ENCODE results near the gene PDZD7.

Gene PDZD7

GRCh38 chr10:101007099-101007711, 23.7 kb downstream of the PDZD7 start:
- no peak for TF ChIP-seq CTCF (IDR thresholded peaks at IDR 0.05; ENCODE audit: borderline replicate concordance, insufficient read depth, low read depth, low read length)
- no peak overlapping the region for H3K4me3 ChIP-seq (ENCODE audit: low read depth, low read length)

GRCh38 chr10:101006593-101007098, 24.3 kb downstream of the PDZD7 start:
- no peak for TF ChIP-seq CTCF (IDR thresholded peaks at IDR 0.05; ENCODE audit: borderline replicate concordance, insufficient read depth, low read depth, low read length)
- no peak overlapping the region for H3K4me3 ChIP-seq (ENCODE audit: low read depth, low read length)

- no peak for TF ChIP-seq CTCF (IDR thresholded peaks at IDR 0.05; ENCODE audit: borderline replicate concordance, insufficient read depth, low read depth, low read length)
- H3K4me3 ChIP-seq (ENCODE audit: low read depth, low read length) = no peak overlapping the region
Measured at GRCh38 chr10:101005869-101006567, 24.9 kb downstream of the PDZD7 start.

- no peak for TF ChIP-seq CTCF (IDR thresholded peaks at IDR 0.05; ENCODE audit: borderline replicate concordance, insufficient read depth, low read depth, low read length)
- no peak overlapping the region for H3K4me3 ChIP-seq (ENCODE audit: low read depth, low read length)
Measured at GRCh38 chr10:101005361-101005760, 25.6 kb downstream of the PDZD7 start.

GRCh38 chr10:101003639-101004206, 27.2 kb downstream of the PDZD7 start:
- no peak overlapping the region for H3K4me3 ChIP-seq (ENCODE audit: low read depth, low read length)
- TF ChIP-seq CTCF (IDR thresholded peaks at IDR 0.05; ENCODE audit: borderline replicate concordance, insufficient read depth, low read depth, low read length) = no peak

GRCh38 chr10:101002456-101002855, 28.5 kb downstream of the PDZD7 start:
- H3K4me3 ChIP-seq (ENCODE audit: low read depth, low read length) = no peak overlapping the region
- TF ChIP-seq CTCF (IDR thresholded peaks at IDR 0.05; ENCODE audit: borderline replicate concordance, insufficient read depth, low read depth, low read length) = no peak
